ENCODE results near the gene ERBB4. TPM values are rescaled to one million over a fixed set of nuclear protein-coding genes. Genes with fewer than 3 reads are reported as not detected.
A peak's percentile ranks its signal among the peaks of the same experiment; 100 is the strongest.

ERBB4 gene
- total RNA-seq, 1 experiment from 2014 or later: not detected

GRCh38 chr2:211837206-211837605 is 701.4 kb downstream of the ERBB4 start:
- no peak for DNase-seq (ENCODE audit: low spot score)

- DNase-seq (ENCODE audit: low spot score): no peak
Observed at GRCh38 chr2:211836409-211836808, 702.2 kb downstream of the ERBB4 start.

GRCh38 chr2:211835695-211836094 is 702.9 kb downstream of the ERBB4 start:
- no peak for DNase-seq (ENCODE audit: low spot score)

- no peak for DNase-seq (ENCODE audit: low spot score)
Observed at GRCh38 chr2:211833582-211834279, 704.9 kb downstream of the ERBB4 start.

- DNase-seq (ENCODE audit: low spot score): no peak
Observed at GRCh38 chr2:211829725-211830124, 708.9 kb downstream of the ERBB4 start.

GRCh38 chr2:211823886-211824479 is 714.6 kb downstream of the ERBB4 start:
- DNase-seq (ENCODE audit: low spot score): no peak

- no peak for DNase-seq (ENCODE audit: low spot score)
Observed at GRCh38 chr2:211822686-211823335, 715.8 kb downstream of the ERBB4 start.

- no peak for DNase-seq (ENCODE audit: low spot score)
Observed at GRCh38 chr2:211816754-211817153, 721.8 kb downstream of the ERBB4 start.

GRCh38 chr2:211812587-211812986 is 726.0 kb downstream of the ERBB4 start:
- no peak for DNase-seq (ENCODE audit: low spot score)

- DNase-seq (ENCODE audit: low spot score): no peak
Observed at GRCh38 chr2:211802666-211803065, 735.9 kb downstream of the ERBB4 start.

- DNase-seq (ENCODE audit: low spot score): no peak
Observed at GRCh38 chr2:211800001-211800400, 738.6 kb downstream of the ERBB4 start.

- no peak for DNase-seq (ENCODE audit: low spot score)
Observed at GRCh38 chr2:211798868-211799267, 739.7 kb downstream of the ERBB4 start.

GRCh38 chr2:211793690-211794089 is 744.9 kb downstream of the ERBB4 start:
- DNase-seq (ENCODE audit: low spot score): no peak

- DNase-seq (ENCODE audit: low spot score): no peak
Observed at GRCh38 chr2:211789982-211790381, 748.6 kb downstream of the ERBB4 start.

GRCh38 chr2:211766689-211767088 is 771.9 kb downstream of the ERBB4 start:
- DNase-seq (ENCODE audit: low spot score): peak; percentile 60

- DNase-seq (ENCODE audit: low spot score): no peak
Observed at GRCh38 chr2:211762479-211762878, 776.1 kb downstream of the ERBB4 start.

GRCh38 chr2:211760103-211760502 is 778.5 kb downstream of the ERBB4 start:
- DNase-seq (ENCODE audit: low spot score): no peak

GRCh38 chr2:211756266-211756665 is 782.3 kb downstream of the ERBB4 start:
- DNase-seq (ENCODE audit: low spot score): no peak

- DNase-seq (ENCODE audit: low spot score): no peak
Observed at GRCh38 chr2:211755187-211755586, 783.4 kb downstream of the ERBB4 start.

- no peak for DNase-seq (ENCODE audit: low spot score)
Observed at GRCh38 chr2:211751848-211752247, 786.8 kb downstream of the ERBB4 start.

- no peak for DNase-seq (ENCODE audit: low spot score)
Observed at GRCh38 chr2:211748339-211748738, 790.3 kb downstream of the ERBB4 start.

- peak; percentile 59 for DNase-seq (ENCODE audit: low spot score)
Observed at GRCh38 chr2:211745295-211746097, 793.1 kb downstream of the ERBB4 start.
